Peyer's patch (tissue), 4 donors: Measurements from ENCODE around the gene RASSF3. TPM values are rescaled to one million over a fixed set of nuclear protein-coding genes. Genes with fewer than 3 reads are reported as not detected.

Experiments used
- DNase-seq, 3 donors: peaks; one replicate each; pipeline ENCODE4 v3.0.0-alpha.2; 2017 to 2019
- H3K27ac ChIP-seq, 4 donors: fragments of 200-600 bp; sonication (generic); one replicate each; pipeline ENCODE4 v1.5.1; 2016 to 2019
- H3K27me3 ChIP-seq, 2 donors: fragments of 200-600 bp; sonication (generic); one replicate each; pipeline ENCODE4 v1.5.1; 2019
- H3K36me3 ChIP-seq, 3 donors: fragments of 200-600 bp; sonication (generic); one replicate each; pipeline ENCODE4 v1.5.1; 2016 to 2019
- H3K4me1 ChIP-seq, 4 donors: fragments of 200-600 bp; sonication (generic); one replicate each; pipeline ENCODE4 v1.5.1; 2016 to 2019
- H3K4me3 ChIP-seq, 4 donors: fragments of 200-600 bp; sonication (generic); 1 replicate in 3 of 4; 2 replicates in 1 of 4; pipeline ENCODE4 v1.5.1; 2016 to 2019; ENCODE audit warnings: mild to moderate bottlenecking in 1 of 4
- H3K9me3 ChIP-seq, 4 donors: fragments of 200-600 bp; sonication (generic); one replicate each; pipeline ENCODE4 v1.5.1; 2016 to 2019; ENCODE audit warnings: mild to moderate bottlenecking in 1 of 4
- CTCF ChIP-seq, 6 experiments: fragments of 450-650 bp in 4 of 6; fragments of 200-600 bp in 2 of 6; sonication (generic) in 1 of 6; IDR thresholded peaks; one replicate each; pipeline ENCODE4 v1.5.1; 2017 to 2019; ENCODE audit warnings: antibody characterized with exemption in 6 of 6, mild to moderate bottlenecking in 3 of 6, moderate library complexity in 1 of 6
- POLR2A ChIP-seq, 2 donors: fragments of 450-650 bp; IDR thresholded peaks; one replicate each; pipeline ENCODE4 v1.5.1; 2017; ENCODE audit warnings: antibody characterized with exemption in 2 of 2, mild to moderate bottlenecking in 2 of 2, moderate library complexity in 2 of 2
- small RNA-seq, 2 donors: library from RNA; depleted of rRNA; stranded (forward); fragments of <200 nt; gene quantifications; one replicate each; pipeline ENCODE3, GENCODE V24; 2016
- total RNA-seq, 4 donors: library from RNA; depleted of rRNA; stranded (reverse); fragments of >200 nt; gene quantifications; one replicate each; pipeline ENCODE4 v1.1.0, GENCODE V29; 2016

The RASSF3 gene
- total RNA-seq, 4 donors from 2014 or later = 14.3 to 60.2 (median 27.2) TPM

GRCh38 chr12:64745980-64746379 is 135.7 kb downstream of the RASSF3 start:
- Histone ChIP-seq H3K27me3 (no peaks in the 10 kb centered on the region), H3K27ac (no peak overlapping the region), H3K4me1 (peaks cover 0 to 6% (median 0%) of the 10 kb centered on the region in 4 donors), H3K36me3 (peaks cover 0 to 70% (median 0%) of the 10 kb centered on the region in 3 donors), H3K9me3 (no peaks in the 10 kb centered on the region), H3K4me3 (no peak overlapping the region)
- TF ChIP-seq CTCF (IDR thresholded peaks at IDR 0.05) = no peak
- TF ChIP-seq POLR2A (IDR thresholded peaks at IDR 0.05) = no peak
- no peak for DNase-seq

- TF ChIP-seq CTCF (IDR thresholded peaks at IDR 0.05) (no peak), POLR2A (IDR thresholded peaks at IDR 0.05) (no peak)
- H3K4me1 ChIP-seq = peaks cover 0 to 6% (median 0%) of the 10 kb centered on the region in 4 donors
- no peaks in the 10 kb centered on the region for H3K9me3 ChIP-seq
- no peak overlapping the region for H3K27ac ChIP-seq
- H3K4me3 ChIP-seq = no peak overlapping the region
- DNase-seq = no peak
- no peaks in the 10 kb centered on the region for H3K27me3 ChIP-seq
- H3K36me3 ChIP-seq = peaks cover 0 to 68% (median 0%) of the 10 kb centered on the region in 3 donors
These were observed 136.4 kb downstream of the RASSF3 start for GRCh38 chr12:64746663-64747062.

Small RNA genes within 50 kb of the gene (small RNA-seq; reads per million reads assigned to genes)
- gene MIR548C (0 reads per million in 2 donors), gene MIR548Z (0 reads per million in 2 donors), gene RF00137 (0 reads per million in 2 donors)

Other genes starting within 250 kb of the RASSF3 start
- gene C12orf56, start 219.7 kb upstream of the RASSF3 start, total RNA-seq = not detected
- 10 to 100 TPM; 15.6 to 73.4 (median 24.8) TPM for gene XPOT, start 206.1 kb upstream of the RASSF3 start, total RNA-seq
- 10 to 100 TPM; 24.9 to 38.0 (median 30.2) TPM for gene TBK1, start 158.4 kb upstream of the RASSF3 start, total RNA-seq
- 100 to 1,000 TPM in 2 of 4 donors, 10 to 100 TPM in 2; 19.8 to 146 (median 102) TPM for gene GNS, start 148.9 kb downstream of the RASSF3 start, total RNA-seq
- 10 to 100 TPM in 3 of 4 donors, 1 to 10 TPM in 1; 7.8 to 16.8 (median 10.9) TPM for gene TBC1D30, start 214.2 kb downstream of the RASSF3 start, total RNA-seq